ENCODE measurements around the gene PLEKHA6. TPM values are rescaled to one million over a fixed set of nuclear protein-coding genes. Genes with fewer than 3 reads are reported as not detected.

The PLEKHA6 gene
- total and polyA plus RNA-seq, 2 of the 4 experiments (the other 2 are of a cell fraction), result 8.2 to 19.9 TPM

DNA sequence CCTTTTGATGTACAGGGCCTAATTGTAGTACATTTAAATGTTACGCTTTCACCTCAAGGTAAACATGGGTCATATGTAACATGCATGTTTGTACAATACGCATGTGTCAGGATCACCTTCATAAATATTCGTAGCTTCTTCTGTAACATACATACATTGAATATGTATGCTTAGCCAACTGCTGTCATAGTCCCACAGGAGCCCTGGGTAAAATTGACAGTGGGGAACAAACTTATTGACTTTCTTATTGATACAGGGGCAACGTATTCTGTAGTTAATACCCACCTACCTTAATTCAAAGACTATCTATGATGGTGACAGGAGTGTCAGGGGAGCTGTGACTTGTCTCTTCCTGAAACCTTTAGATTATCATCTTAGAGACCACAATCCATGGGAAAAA is 189.9 kb downstream of the PLEKHA6 start:
- no peak for ATAC-seq (ENCODE audit: low read depth)
- H3K14ac ChIP-seq (replicated peaks; ENCODE audit: low read depth, low read length), result no peak overlapping the region; the same call in 1 of the 2 replicates

More for the DNA sequence above, 189.9 kb downstream of the PLEKHA6 start:
- H3K36me3 ChIP-seq (ENCODE audit: control insufficient read depth, insufficient read depth, low read length), result no peaks in the 10 kb centered on the region
- no TSS peak for BruUV-seq (replicated peaks)
- CTCF ChIA-PET, result interaction anchor here (1.5 to 5.3 kb wide), 2 partner anchors 8 to 37 kb away, joined by 4 to 25 read pairs; no protein-coding TSS in a partner anchor
- no peak overlapping the region for H2BK5ac ChIP-seq (ENCODE audit: low read depth, low read length, poor library complexity, severe bottlenecking)
- no peak overlapping the region; a peak in 1 of 4 replicates for H4K8ac ChIP-seq (ENCODE audit: low read depth in 2 of 2, low read length in 2 of 2)
- WGBS, 2 experiments (ENCODE audit: extremely low coverage in 2 of 2, insufficient read length in 1 of 2), result no CpG with 5 or more reads among the region's 4 CpGs
- peak overlapping the region; percentile 87; the same call in 1 of the 2 replicates for H2BK120ac ChIP-seq (ENCODE audit: low read depth, low read length)
- in situ Hi-C loops (cut with MboI; ENCODE audit: low sequenced_read_pairs) (loop anchor here (5.0 kb wide), 1 partner anchor 37 kb away; no protein-coding TSS in a partner anchor), dilution Hi-C loops (cut with HindIII; ENCODE audit: low sequenced_read_pairs, unreplicated experiment) (loop anchor here (25.0 kb wide), 1 partner anchor 217 kb away; no protein-coding TSS in a partner anchor), intact Hi-C loops (cut with micrococcal nuclease) (no loop called here)
- no peaks in the 10 kb centered on the region; the same call in 1 of the 2 replicates for H3K9me3 ChIP-seq (ENCODE audit: control insufficient read depth, insufficient read depth, low read length)
- H3K4me3 ChIP-seq (ENCODE audit: insufficient read depth, low read depth, low read length), result no peak overlapping the region
- peak overlapping the region; percentile 62; the same call in 1 of the 2 replicates for H2AK5ac ChIP-seq (ENCODE audit: low read depth, low read length)
- no peak overlapping the region for H4K91ac ChIP-seq (ENCODE audit: insufficient read depth, low read depth, low read length)
- TF ChIP-seq BHLHE40 (IDR thresholded peaks at IDR 0.05; ENCODE audit: low read depth, low read length) (no peak), MAZ (IDR thresholded peaks at IDR 0.05; ENCODE audit: borderline replicate concordance, low read depth, low read length) (no peak), FOS (IDR thresholded peaks at IDR 0.05; ENCODE audit: low read depth, low read length) (no peak), CHD1 (IDR thresholded peaks at IDR 0.05; ENCODE audit: low read depth, low read length) (no peak), RCOR1 (IDR thresholded peaks at IDR 0.05; ENCODE audit: insufficient replicate concordance, low read length) (no peak), MAFK (IDR thresholded peaks at IDR 0.05; ENCODE audit: low read depth, low read length) (no peak)
- TF ChIP-seq, protein P1, sequence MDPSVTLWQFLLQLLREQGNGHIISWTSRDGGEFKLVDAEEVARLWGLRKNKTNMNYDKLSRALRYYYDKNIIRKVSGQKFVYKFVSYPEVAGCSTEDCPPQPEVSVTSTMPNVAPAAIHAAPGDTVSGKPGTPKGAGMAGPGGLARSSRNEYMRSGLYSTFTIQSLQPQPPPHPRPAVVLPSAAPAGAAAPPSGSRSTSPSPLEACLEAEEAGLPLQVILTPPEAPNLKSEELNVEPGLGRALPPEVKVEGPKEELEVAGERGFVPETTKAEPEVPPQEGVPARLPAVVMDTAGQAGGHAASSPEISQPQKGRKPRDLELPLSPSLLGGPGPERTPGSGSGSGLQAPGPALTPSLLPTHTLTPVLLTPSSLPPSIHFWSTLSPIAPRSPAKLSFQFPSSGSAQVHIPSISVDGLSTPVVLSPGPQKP (IDR thresholded peaks at IDR 0.05; ENCODE audit: borderline replicate concordance, low read depth, low read length), result no peak
- TF ChIP-seq, protein P2, sequence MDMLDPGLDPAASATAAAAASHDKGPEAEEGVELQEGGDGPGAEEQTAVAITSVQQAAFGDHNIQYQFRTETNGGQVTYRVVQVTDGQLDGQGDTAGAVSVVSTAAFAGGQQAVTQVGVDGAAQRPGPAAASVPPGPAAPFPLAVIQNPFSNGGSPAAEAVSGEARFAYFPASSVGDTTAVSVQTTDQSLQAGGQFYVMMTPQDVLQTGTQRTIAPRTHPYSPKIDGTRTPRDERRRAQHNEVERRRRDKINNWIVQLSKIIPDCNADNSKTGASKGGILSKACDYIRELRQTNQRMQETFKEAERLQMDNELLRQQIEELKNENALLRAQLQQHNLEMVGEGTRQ (IDR thresholded peaks at IDR 0.05; ENCODE audit: low read depth, low read length), result no peak
- H3K4ac ChIP-seq (ENCODE audit: low read depth, low read length), result no peak overlapping the region; the same call in 1 of the 2 replicates
- peak overlapping the region; percentile 73; the same call in 1 of the 2 replicates for H2BK20ac ChIP-seq (ENCODE audit: low read depth, low read length)
- no peak overlapping the region for H2AFZ ChIP-seq (replicated peaks; ENCODE audit: low read length, poor library complexity)
- H3K23ac ChIP-seq (ENCODE audit: low read depth, low read length), result no peak overlapping the region
- H2AK9ac ChIP-seq (replicated peaks; ENCODE audit: low read depth, low read length, poor library complexity), result no peak overlapping the region
- 0 out of 4 replicates have a peak, but pooled peaks cover 0 to 3% of the 10 kb centered on the region in 2 experiments for H3K79me1 ChIP-seq (ENCODE audit: low read depth in 1 of 2, low read length in 2 of 2)
- no peak overlapping the region; the same call in 1 of the 2 replicates for H3K18ac ChIP-seq (ENCODE audit: low read depth, low read length)
- H4K5ac ChIP-seq (ENCODE audit: low read depth, low read length), result no peak overlapping the region
- H2BK15ac ChIP-seq (ENCODE audit: low read depth, low read length), result peak overlapping the region; percentile 58; the same call in 2 of the 3 replicates
- POLR2A ChIA-PET (ENCODE audit: unreplicated experiment), result interaction anchor here (0.6 kb wide), 1 partner anchor 20 kb away, joined by 5 read pairs; no protein-coding TSS in a partner anchor
- H4K20me1 ChIP-seq (ENCODE audit: insufficient read depth, low read length), result no peaks in the 10 kb centered on the region
- H3K4me2 ChIP-seq (ENCODE audit: low read depth, low read length), result no peak overlapping the region
- DNase-seq, result no peak
- H3K9ac ChIP-seq (ENCODE audit: low read depth, low read length), result no peak overlapping the region
- no peak overlapping the region for H3K27ac ChIP-seq (ENCODE audit: insufficient read depth, low read length)
- peaks cover 7% of the 10 kb centered on the region for H3K9me1 ChIP-seq (ENCODE audit: insufficient read depth, low read length)
- H3K27me3 ChIP-seq (ENCODE audit: control insufficient read depth, insufficient read depth, low read length), result no peaks in the 10 kb centered on the region
- peaks cover 4% of the 10 kb centered on the region; the same call in 1 of the 2 replicates for H3K4me1 ChIP-seq (ENCODE audit: control insufficient read depth, insufficient read depth, low read length)
- no peak overlapping the region for H3K56ac ChIP-seq (ENCODE audit: extremely low read depth, insufficient read depth, low read length)

All from IMR-90 (cell line).